Stimulated activated CD4-positive, alpha-beta T cell treated with anti-CD3 and anti-CD28 coated beads, Interleukin-1b, Interleukin-23, amount 100 ng/mL, for 24 hours (primary cell): ENCODE results near the gene CORO2B.
"Not testable (repeated sequence)": the region's sequence is repeated elsewhere in the genome, so short reads cannot be mapped to it uniquely, and the experiment has no call there.

Source experiments
- DNase-seq, 4 experiments: peaks; one replicate each; pipeline ENCODE4 v3.0.0-alpha.2; 2020; ENCODE audit warnings: low read depth in 4 of 4, low spot score in 1 of 4

CORO2B gene

DNA sequence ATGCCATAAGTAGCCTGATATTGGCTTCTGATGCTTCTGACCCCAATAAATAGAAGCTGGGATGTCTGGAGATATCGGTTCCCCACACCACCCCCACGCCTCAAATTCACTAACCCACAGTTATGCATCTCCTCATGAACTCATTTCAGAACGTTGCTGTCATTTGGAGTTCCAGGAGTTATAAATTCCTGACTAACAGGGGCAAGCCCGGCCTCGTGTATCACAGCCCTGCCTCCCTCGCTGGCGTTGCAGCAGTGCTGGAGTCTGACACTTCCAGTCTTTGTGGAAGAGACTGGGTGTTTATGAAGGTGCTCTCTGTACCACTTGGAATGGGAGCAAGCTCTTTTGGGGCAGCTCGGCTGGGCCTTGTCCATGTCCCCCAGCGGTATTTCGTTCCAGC lies 140.9 kb downstream of the CORO2B start:
- no peak for DNase-seq

DNA sequence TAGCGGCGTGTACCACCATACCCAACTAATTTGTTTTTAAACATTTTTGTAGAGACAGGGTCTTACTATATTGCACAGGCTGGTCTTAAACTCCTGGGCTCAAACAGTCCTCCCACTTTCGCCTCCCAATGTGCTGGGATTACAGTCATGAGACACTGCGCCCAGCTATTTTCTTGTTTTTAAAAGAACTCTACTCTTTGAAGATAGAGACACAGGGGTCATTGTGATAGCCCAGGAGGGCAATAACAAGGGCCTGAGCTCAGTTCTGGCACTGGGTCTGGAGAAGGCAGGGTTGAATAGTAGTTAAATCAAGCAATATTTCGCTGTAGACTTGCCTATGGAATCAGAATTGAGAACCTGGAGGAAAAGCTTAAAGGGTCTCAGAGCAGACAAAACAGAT lies 143.1 kb downstream of the CORO2B start:
- no peak for DNase-seq

DNA sequence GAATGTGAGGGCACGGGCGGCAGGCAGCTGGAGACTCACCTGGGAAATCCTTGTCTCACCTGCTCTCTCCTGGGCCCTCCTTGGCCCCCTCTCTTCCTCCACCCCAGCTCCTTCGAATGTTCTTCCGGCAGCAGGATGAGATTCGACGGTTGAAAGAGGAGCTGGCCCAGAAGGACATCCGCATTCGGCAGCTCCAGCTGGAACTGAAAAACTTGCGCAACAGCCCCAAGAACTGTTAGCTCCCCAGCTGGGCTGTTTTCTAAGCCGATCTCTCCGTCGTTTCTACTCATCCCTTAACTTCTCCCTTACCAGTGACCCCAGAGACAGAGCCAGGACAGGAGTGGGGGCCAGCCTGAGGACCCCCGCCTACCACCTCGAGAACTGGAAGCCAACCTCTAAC lies 146.9 kb downstream of the CORO2B start:
- DNase-seq = no peak

DNA sequence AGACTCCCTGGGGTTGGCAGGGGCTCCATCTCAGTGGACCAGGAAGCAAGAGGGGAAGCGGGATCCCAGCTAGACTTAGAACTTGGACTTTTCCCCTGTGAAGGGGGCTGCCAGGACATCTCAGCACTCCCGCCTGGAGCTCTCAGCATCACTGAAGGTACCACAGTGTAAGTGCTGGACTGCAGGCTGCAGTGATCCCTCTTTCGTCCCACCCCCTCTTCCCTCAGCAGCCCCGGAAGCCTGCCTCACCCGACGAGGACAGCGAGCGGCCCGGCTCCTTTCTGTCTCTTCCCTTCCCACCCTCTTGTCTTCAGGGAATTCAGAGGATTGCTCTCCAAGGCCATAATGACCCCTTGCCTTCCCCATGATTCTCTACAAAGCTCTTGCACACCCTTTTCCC lies 147.5 kb downstream of the CORO2B start:
- DNase-seq = no peak

DNA sequence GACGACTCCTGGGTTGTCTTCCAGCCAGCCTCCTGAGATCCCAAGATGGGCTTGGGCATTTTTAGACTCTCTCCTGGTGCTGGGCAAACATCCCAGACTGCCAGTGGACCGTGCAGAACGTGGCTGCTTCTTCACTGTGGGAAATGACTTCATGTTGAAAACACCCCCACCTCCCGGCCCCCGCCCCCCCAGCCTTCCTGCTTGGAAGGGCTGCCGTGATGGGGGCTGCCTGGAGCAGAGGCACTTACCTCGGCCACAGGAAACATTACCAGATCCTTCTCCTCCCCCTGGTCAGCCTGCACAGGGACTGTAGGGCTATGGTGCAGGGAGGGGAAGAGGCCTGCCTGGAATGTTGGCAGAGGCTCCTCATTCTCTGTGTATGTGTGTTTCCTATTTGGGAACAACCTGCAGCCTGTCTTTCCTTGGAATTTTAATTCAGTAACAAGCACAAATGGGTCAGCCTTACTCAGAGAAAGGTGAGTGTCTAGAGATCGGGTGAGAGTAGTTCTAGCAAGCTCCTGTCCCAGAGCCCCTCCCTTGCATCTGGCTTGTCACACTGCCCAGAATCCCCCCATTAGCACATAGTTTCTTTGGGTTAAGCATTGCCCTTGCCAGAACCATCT lies 151.1 kb downstream of the CORO2B start:
- no peak for DNase-seq

DNA sequence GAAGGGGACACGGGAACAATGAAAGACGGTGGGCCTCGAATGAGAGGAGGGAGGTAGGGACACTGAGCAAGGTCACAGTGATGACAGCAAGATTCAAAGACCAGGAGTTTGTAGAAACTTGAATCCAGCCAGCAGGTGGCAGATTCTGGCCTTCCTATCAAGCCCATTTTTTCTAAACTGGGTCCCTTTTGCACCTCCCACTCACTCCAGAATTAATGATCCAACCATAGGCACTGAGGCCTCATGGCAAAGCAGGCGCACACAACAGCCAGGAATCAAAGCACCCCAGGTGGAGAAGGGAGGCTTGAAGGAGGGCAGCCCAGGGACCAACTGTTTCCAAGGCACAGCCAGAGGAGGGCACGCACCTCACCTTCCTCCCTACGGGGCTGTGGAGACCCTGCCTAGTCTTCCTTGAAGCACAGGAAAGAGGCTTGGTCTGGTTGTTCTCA lies 151.7 kb downstream of the CORO2B start:
- DNase-seq = no peak

DNA sequence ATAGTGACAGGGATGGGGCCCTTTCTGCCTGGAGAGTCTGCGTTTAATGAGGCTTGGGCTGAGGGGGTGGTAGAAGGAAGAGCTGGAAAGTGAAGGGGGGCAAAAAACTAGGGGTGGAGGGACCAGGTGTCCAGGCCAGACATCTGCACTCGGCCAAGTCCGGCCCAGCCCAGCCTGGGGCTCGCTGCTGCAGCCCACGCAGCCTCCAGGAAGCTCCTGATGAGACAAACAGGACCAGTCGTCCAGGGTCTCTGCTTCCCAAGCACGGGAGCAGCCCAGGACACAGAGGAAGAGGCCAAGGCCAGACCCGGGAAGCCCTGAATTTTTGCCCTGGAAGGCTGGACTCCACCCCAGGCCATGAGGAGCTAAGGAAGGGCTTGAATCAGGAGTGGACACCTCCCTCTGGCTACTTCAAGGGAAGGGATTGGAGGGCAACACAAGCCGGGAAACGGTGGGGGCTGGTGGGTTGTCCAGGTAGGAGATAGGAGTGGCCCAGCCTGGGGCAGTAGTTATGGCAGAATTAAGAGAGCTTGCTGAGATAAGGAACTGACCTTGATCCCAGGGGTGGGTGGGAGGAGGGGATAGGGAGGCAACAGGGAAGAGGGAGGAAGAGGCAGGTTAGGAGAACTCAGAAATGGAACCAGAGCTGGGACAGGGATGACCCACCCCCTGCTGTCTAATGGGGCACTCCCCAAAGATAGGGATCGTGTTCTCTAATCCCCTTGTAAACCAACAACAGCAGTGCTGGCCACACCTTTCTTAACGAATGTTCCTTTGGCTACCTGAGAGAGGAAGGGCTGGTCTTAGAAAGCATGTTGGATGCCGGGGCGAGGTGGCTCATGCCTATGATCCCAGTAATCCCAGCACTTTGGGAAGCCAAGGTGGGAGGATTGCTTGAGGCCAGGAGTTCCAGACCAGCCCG lies 152.4 kb downstream of the CORO2B start:
- no peak for DNase-seq

DNA sequence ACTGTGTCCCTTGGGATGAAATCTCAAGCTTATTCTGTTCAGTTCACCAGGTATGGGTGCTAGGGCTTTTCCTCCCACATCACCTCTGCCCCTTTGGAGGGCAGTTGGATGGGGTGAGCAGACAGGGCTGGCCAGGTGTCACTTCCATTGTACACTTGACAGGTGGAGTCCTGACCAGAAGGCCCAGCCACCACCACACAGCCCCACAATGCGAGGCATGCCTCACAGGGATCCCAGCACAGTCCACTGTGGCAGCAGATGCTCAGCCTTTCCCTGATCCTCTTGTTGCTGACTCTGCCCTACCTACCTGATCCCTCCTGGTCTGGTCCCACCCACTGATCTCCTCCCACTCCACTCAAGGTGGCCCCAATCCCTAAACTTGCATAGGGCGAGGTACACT lies 153.7 kb downstream of the CORO2B start:
- DNase-seq = no peak

DNA sequence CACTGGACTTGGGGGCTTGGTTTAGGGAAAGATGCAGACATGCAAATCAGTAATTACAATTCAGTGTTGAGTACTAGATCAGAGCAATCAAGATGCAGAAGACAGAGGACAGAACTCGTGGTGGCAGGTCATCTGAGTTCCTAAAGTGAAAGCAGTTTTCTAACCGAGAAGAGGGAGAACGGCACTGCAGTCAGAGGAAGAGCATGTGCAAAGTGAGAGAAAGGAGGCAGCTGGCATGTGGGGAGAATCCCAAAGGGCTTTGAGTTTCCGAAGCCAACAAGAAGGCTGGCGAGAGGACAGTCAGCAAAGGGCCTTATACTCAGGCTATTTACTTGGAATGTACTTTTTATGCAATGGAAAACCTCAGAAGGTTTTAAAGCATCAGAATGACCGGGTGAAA lies 154.9 kb downstream of the CORO2B start:
- no peak for DNase-seq

DNA sequence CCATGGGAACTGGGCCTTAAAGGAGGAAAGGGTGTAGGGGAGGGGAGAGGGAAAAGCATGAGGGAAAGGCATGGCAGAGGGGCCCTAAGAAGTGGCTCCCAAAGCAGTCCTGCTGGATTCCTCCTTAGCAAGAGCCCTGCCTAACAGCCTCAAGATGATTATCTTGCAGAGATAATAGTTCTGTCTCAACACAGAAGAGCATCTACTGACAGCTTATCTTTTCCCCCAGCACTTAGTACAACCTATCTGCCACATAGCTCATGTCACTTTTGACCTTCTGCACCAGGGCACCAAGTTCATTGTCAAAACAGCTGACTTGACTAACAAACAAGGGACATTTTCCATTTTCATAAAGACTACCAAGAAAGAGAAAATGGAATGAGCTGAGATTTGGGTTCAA lies 155.6 kb downstream of the CORO2B start:
- no peak for DNase-seq

DNA sequence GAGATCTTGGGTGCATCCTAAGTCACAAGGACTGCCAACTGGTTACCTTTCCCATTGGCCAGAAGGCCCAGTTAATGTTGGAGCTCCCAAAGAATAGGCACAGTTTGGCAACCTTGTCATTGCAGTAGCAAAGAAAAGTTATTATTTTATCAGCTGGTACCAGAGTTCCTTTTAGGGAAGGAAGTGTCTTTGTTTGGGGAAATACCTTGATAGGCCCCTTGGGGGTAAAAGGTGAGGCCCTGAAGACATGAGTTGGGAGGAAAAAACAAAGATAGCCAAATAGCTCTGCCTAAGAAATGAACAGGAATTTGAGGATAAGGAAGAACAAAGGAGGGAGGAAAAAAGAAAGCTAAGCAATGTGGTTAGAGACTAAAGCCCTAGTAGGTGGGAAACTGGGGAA lies 156.1 kb downstream of the CORO2B start:
- no peak for DNase-seq

DNA sequence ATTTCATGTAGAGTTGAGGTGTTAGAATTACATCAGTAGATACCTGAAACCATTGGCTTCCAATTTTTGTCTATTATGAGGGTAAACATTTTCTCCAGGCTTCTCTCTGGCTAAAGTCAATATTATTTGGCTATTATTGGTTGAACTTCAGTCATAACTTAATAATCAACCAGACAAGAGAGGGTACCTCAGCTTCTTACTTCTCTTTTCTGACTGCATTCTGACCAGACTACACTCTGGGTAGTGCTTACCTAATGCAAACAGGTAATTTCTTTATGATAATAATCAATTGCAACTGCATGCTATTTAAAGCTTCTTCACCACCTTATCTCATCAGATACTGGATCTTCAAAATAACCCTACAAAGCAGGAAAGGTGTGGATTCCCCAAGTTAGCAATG lies 156.8 kb downstream of the CORO2B start:
- no peak for DNase-seq

DNA sequence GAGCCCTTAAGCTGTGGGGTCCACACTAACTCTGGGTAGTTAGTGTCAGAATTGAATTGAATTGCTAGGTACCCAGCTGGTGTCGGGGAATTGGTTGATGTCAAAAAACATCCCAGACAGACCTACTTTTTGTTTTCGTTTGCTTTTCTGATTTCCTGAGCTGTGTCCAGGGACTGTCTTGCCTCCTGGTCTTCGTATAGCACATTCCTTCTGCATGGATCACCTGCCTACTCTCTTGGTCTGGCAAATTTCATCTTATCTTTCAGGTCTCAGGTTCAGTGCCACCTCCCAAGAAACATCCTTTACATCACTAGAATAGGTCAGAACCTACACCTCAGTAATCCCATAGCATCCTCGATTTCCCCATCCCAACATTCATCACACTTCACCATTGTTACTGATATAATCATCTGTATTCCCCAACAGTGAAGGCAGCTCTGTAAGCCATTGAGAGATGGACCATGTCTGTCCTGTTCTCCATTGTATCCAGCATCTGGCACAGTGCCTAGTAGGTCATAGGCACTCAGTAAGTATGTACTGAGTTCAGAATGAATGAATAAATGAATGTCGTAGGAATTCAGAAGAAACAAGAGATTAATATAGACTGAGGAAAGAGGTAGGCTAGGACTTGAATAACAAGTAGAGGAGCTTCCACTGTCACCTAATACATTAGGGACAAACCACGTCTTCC lies 160.7 kb downstream of the CORO2B start:
- no peak for DNase-seq

DNA sequence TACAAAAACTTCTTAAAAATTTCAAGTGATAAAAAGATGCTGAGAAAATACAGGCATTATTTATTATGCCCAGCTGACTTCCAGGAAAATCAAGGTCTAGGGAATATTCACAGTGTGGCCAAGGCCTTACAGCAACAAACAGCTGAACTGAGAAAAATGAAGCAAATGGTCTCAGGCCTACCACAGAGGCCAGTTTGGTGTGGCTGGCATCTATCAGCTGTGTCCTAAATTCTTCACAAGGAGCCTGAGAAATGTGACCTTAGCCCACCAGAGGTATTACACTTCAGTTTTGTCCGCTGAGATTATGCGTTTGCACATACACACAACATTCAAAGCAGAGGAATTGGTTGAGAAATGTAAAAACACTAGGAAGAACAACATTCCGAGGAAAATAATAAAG lies 164.5 kb downstream of the CORO2B start:
- no peak for DNase-seq

DNA sequence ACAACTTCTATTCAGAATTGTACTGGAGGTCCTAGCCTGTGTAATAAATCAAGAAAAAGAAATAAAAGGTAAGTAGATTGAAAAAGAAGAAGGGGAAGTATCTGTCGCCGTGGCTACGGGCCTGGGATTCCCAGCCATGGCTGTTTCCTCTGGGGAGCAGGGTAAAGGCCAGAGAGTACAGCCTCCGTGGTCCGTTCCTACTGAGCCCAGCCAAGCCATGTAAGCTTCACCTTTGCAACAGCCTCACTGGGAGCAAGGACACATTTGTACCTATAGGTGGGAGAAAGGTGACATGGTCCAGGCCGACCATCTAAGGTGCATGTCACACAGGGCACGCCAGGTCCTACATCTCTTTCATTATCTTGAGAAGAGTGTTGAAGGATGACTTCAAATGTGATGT lies 170.6 kb downstream of the CORO2B start:
- DNase-seq = no peak

DNA sequence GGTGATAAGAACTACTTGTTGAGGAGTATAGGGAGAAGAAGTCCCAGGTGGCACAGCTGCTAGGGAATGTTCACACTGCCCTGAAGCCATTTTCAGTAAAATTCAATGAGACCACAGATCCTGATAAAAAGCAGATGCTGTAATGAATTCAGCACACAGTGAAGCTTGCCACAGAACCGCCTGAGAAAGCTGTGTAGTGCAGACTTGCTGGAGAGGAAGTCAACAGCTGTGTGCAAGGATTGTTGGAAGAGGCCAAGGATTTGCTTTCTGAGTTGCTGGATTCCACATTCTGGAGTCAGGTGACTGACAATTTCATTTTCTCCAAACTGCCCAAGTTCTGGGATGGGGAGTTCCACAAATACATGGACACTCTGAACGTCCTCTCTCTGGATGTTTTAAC lies 171.0 kb downstream of the CORO2B start:
- no peak for DNase-seq

DNA sequence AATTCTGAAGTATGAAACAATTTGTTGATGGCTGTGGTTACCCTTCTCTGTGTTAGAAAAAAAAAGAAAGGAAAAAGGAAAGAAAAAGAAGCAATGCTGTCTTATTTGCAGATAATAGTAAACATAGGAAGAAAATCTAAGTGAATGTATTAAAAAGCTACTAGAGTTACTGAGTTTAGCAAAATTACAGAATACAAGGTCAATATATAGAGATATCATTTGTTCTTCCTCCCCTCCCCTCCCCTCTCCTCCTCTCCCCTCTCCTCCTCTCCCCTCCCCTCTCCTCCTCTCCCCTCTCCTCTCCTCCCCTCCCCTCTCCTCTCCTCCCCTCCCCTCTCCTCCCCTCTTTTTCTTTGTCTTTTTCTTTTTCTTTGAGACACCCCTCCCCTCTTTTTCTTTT lies 172.8 kb downstream of the CORO2B start:
- DNase-seq = no peak

DNA sequence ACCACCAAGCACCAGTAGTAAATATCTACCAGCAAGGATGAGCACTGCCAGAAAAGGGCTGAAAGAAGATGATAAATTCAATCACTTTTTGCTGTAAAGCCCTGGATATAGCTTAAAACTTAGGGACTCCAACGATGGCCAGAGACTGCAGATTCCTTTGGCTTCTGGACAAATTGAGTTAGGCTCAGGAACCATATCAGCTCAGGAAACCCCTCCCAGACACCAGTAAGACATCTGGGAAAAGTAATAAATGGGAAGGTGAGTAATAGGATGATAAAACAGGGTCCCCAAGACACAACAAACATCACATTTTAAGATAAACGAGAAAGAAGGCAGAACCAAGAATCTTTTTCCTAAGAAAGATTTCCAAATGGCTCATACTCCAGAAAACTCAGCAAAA lies 176.9 kb downstream of the CORO2B start:
- DNase-seq = no peak

DNA sequence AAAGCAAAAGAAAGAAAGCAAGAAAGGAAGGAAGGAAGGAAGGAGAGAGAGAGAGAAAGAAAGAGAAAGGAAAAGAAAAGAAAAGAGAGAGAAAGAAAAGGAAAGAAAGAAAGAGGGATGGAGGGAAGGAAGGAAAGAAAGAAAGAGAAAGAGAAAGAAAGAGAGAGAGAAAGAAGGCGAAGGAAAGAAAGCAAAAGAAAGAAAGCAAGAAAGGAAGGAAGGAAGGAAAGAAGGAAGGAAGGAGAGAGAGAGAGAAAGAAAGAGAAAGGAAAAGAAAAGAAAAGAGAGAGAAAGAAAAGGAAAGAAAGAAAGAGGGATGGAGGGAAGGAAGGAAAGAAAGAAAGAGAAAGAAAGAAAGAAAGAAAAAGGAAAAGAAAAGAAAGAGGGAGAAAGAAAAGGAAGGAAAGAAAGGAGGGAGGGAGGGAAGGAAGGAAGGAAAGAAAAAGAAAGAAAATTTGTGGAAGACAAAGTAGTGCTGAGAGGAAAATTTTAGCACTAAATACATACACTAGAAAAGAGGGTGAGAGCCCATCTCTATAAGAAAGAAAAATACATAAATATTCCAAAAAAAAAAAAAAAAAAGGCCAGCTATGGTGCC lies 181.3 kb downstream of the CORO2B start:
- DNase-seq = not testable (repeated sequence)

DNA sequence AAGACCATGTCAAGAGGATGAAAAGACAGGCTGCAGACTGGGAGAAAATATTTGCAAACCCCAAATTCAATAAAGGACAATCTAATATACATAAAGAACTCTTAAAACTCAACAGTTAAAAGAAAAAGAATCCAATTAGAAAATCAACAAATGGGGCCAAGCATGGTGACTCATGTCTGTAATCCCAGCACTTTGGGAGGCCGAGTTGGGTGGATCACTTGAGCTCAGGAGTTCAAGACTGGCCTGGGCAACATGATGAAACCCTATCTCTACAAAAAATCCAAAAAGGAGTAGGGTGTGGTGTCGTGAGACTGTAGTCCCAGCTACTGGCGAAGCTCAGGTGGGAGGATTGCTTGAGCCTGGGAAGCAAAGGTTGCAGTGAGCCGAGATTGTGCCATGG lies 184.3 kb downstream of the CORO2B start:
- DNase-seq = no peak

DNA sequence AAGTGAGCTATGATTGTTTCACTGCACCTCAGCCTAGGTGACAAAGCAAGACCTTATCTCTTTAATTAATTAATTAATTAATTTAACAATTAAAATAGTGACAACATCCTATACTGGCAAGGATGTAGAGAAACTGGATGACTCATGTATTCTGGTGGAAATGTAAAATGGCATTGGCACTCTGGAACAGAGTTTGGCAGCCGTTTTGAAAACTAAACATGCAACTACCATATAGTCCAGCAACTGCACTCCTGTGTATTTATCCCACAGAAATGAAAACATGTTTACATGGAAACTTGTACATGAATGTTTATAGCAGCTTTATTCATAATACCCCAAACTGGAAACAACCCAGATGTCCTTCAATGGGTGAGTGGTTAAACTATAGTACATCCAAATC lies 185.3 kb downstream of the CORO2B start:
- no peak for DNase-seq
